ENCODE measurements around the gene POLR2C.

DNA sequence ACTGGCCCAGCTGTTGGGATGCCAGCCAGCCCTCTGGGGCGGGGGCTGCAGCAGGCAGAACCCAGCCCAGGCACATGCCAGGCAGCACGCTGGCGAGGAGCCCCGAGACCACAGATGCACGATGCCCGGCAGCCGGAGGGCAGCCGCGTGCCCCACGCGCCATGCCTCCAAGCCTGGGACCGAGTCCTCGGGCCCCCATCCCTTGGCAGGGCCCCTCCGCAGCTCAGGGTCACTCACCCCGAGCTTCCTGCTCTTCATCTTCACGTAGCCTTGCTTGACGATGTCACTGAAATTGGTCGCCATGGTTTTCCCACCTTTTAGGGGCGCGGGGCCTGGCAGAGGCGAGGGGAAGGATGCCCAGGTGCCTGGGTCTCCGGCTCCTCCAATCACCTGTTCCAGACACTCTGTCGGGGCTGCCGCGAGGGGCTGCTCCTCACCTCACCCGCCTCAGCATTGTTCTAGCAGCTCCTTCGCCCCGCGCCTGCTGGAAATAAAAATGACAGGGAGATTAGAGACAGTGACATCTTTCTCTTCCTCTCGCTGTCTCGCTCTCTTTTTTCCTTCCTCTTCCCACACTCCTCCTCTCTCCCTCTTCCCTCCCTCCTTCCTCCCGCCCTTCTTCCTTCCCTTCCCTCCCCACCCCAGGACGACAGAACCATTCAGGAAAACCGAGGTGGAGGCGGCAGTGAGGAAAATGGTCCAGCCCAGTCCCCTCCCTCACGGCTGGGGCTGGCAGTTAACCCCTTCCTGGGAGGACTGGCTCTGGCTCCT, 16.9 kb downstream of the POLR2C start:
- TF ChIP-seq, protein P1, sequence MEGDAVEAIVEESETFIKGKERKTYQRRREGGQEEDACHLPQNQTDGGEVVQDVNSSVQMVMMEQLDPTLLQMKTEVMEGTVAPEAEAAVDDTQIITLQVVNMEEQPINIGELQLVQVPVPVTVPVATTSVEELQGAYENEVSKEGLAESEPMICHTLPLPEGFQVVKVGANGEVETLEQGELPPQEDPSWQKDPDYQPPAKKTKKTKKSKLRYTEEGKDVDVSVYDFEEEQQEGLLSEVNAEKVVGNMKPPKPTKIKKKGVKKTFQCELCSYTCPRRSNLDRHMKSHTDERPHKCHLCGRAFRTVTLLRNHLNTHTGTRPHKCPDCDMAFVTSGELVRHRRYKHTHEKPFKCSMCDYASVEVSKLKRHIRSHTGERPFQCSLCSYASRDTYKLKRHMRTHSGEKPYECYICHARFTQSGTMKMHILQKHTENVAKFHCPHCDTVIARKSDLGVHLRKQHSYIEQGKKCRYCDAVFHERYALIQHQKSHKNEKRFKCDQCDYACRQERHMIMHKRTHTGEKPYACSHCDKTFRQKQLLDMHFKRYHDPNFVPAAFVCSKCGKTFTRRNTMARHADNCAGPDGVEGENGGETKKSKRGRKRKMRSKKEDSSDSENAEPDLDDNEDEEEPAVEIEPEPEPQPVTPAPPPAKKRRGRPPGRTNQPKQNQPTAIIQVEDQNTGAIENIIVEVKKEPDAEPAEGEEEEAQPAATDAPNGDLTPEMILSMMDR (IDR thresholded peaks at IDR 0.05): no peak
- TF ChIP-seq POLR2A (IDR thresholded peaks at IDR 0.05) (no peak), POLR2AphosphoS5 (IDR thresholded peaks at IDR 0.05) (no peak)
